CD4-positive, alpha-beta T cell treated with Interleukin-1 beta for 1 hour (primary cell): ENCODE results near the gene CCL8.
"Not testable (repeated sequence)": the region's sequence is repeated elsewhere in the genome, so short reads cannot be mapped to it uniquely, and the experiment has no call there.

Experiments used
- DNase-seq, 2 donors: peaks; one replicate each; pipeline ENCODE4 v3.0.0-alpha.2; 2020 to 2022

Gene CCL8

GRCh38 chr17:34318474-34318873 lies 761 bp upstream of the CCL8 start:
- DNase-seq = peak in 1 of 2 donors; percentile 7

GRCh38 chr17:34321964-34322363 lies 2.7 kb downstream of the CCL8 start:
- DNase-seq = no peak

GRCh38 chr17:34327580-34327979 lies 8.3 kb downstream of the CCL8 start:
- DNase-seq = not testable (repeated sequence)

DNA sequence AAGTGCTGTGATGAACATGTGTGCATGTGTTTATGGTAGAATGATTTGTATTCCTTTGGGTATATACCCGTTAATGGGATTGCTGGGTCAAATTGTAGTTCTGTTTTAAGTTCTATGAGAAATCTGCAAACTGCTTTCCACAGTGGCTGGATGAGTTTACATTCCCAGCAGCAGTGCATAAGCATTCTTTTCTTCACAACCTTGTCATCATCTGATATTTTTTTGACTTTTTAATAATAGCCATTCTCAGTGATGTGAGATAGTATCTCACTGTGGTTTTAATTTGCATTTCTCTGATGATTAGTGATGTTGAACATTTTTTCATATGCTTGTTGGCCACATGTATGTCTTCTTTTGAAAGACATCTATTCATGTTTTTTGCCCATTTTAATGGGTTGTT lies 18.5 kb downstream of the CCL8 start:
- no peak for DNase-seq

GRCh38 chr17:34339138-34339770 lies 20.0 kb downstream of the CCL8 start:
- DNase-seq = no peak

GRCh38 chr17:34341916-34342315 lies 22.7 kb downstream of the CCL8 start:
- DNase-seq = no peak

DNA sequence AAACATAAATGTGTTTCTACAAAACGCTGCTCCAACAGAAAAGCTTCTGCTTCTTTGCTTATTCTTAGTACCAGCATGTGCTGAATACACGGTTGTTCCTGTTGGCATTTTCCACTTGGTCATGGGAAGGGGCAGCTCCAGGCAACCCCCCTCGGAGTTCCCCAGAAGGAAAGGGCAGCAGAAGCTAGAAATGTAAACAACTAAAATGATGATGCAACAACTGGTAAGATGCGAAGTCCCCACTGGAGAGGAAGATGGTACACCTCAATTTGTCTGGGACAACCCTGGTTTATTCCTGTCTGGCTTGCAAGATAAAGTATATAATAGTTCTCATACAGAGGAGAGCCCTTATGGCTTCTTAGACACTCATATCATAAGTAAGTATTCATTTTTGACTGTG lies 27.8 kb downstream of the CCL8 start:
- no peak for DNase-seq

GRCh38 chr17:34349751-34350150 lies 30.5 kb downstream of the CCL8 start:
- no peak for DNase-seq

DNA sequence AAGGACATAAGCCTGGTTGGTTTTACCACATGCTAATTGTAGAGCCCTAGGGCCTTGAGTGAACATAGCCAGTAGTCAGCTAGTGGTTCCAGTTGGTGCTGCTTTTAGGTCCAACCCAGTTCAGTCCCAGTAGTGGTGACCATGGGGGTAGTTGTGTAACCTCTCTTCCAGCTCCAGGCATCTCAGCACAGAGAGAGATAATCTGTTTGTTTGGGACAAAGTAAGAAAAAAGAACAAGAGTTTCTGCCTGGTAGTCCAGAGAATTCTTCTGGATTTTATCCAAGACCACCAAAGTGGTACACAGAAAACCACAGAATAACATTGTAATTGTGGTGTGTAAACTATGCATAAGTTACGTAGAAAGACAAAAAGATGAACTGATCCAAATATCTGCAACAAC lies 31.9 kb downstream of the CCL8 start:
- DNase-seq = no peak

- DNase-seq = no peak
Measured at GRCh38 chr17:34352191-34352590, 33.0 kb downstream of the CCL8 start.

DNA sequence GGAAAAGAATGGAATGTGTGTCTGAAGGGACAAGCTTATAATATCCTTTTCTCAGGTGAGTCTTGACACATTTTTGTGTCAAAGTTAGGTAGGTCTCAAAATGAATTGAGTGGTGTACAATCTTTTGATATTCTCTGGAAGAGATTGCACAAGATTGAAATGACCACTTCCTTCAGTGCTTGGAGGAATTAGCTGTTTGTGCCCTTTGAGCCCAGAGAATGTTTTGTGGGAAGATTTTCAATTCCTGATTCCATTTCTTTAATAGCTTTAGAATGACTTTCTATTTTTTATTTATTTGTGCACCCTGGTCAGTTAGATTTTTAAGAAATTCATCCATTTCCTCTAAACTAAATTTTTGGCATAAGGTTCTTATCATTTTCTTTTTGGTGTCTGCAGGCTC lies 35.4 kb downstream of the CCL8 start:
- no peak for DNase-seq

DNA sequence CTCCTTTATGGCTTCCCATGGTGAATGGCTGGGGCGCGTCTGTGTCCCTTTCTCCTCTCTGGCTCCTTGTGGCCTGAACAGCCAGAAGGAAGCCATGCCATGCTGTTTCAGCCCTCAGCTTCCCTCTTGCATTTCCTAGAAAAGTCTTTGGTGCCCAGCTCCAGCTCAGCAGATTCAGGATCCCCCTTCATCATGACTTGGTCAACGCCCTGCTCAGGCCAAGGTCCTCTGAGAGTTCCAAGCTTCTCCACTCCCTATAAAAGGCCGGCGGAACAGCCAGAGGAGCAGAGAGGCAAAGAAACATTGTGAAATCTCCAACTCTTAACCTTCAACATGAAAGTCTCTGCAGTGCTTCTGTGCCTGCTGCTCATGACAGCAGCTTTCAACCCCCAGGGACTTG lies 37.0 kb downstream of the CCL8 start, which contains the start of gene CCL13:
Gene CCL13 (plus strand): TSS at position 287 of the 400 bp plus-strand sequence. CDS start 47 bp downstream, at position 334.
- no peak for DNase-seq

GRCh38 chr17:34357398-34357797 lies 38.2 kb downstream of the CCL8 start:
- no peak for DNase-seq

DNA sequence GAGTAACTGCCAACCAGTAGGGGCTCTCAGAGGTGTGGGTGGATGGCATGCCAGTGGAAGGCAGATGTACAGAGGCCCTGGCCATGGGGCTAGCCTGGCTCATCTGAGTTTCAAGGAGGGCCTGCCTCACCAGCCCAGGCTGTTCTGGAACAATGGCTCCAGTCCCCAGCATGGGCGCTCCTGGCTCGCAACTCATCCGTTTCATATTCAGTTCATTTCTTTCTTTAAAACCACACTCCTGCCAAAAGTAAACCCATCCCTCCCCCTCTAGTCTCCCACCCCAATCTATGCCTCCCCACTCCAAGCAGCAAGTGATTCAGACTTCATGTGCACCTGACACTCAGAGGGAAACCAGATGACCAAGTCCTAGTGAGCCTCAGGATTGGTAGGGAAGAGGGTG lies 39.4 kb downstream of the CCL8 start:
- no peak for DNase-seq

- no peak for DNase-seq
Measured at GRCh38 chr17:34360601-34361270, 41.5 kb downstream of the CCL8 start.

- DNase-seq = peak; percentile 58 to 78
Measured at GRCh38 chr17:34361478-34362061, 42.3 kb downstream of the CCL8 start.

DNA sequence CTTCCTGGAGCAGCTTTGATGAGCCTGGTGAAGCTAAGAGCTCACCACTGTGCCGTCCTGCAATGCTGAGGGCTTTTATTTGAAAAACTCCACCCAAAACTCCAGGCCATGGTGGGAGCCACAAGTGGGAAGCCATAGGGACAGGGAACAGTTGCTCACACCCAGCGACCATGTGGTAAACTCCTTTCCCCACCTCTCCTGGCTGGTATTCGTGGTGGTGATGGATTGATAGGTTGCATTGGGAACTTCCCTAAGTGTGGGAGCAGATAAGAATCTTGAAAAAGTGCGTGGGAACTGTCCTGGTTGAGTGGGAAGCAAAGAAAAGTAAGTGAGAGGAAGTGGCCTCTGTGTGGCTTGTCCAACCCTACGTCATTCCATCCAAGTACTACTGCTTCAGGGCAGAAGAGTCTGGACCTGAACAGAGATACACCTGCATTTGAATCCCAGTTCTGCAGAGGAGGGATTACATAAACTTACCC lies 44.0 kb downstream of the CCL8 start, which contains the start of gene CCL1:
Gene CCL1 (minus strand): TSS at position 51 of the 479 bp plus-strand sequence. CDS start 72 bp downstream, outside the sequence.
- DNase-seq = no peak

GRCh38 chr17:34364751-34365150 lies 45.5 kb downstream of the CCL8 start:
- DNase-seq = no peak

- DNase-seq = no peak
Measured at GRCh38 chr17:34365340-34365739, 46.1 kb downstream of the CCL8 start.

GRCh38 chr17:34366010-34366409 lies 46.8 kb downstream of the CCL8 start:
- no peak for DNase-seq

GRCh38 chr17:34366529-34367107 lies 47.4 kb downstream of the CCL8 start:
- DNase-seq = no peak

GRCh38 chr17:34367486-34368195 lies 48.4 kb downstream of the CCL8 start:
- no peak for DNase-seq
